K562 (cell line): ENCODE results near the gene SIRT7. TPM values are rescaled to one million over a fixed set of nuclear protein-coding genes. Genes with fewer than 3 reads are reported as not detected.

Experiments
- FOSL1 ChIP-seq: fragments of 200-800 bp; sonication (Bioruptor generic); conservative IDR thresholded peaks from 2 replicates; pipeline ENCODE4 v1.6.1; 2016; ENCODE audit warnings: missing genetic modification characterization, missing compliant biosample characterization
- FOXP1 ChIP-seq: sonication (generic); formaldehyde crosslinking; IDR thresholded peaks from 2 replicates; pipeline ENCODE4 v1.8.0; 2022; ENCODE audit warnings: mild to moderate bottlenecking, missing genetic modification reagents
- GTF2F1 ChIP-seq: IDR thresholded peaks from 2 replicates; pipeline ENCODE4 v1.6.1; 2011; ENCODE audit warnings: low read depth, low read length, improper control_type of control experiment
- HDAC3 ChIP-seq: fragments of 450-650 bp; IDR thresholded peaks from 2 replicates; pipeline ENCODE4 v1.6.1; 2018; ENCODE audit warnings: borderline replicate concordance, mild to moderate bottlenecking, moderate library complexity; ENCODE audit not compliant: partially characterized antibody
- HMGXB4 ChIP-seq: sonication (generic); formaldehyde crosslinking; IDR thresholded peaks from 2 replicates; pipeline ENCODE4 v1.8.1; 2023; ENCODE audit warnings: mild to moderate bottlenecking, missing genetic modification reagents
- HOMEZ ChIP-seq: fragments of 250-450 bp; sonication (Bioruptor Pico); IDR thresholded peaks from 2 replicates; pipeline ENCODE4 v1.4.0; 2020; ENCODE audit warnings: mild to moderate bottlenecking, moderate library complexity
- IFI16 ChIP-seq: fragments of 250-450 bp; sonication (Bioruptor Pico); IDR thresholded peaks from 2 replicates; pipeline ENCODE4 v2.1.2; 2022; ENCODE audit warnings: mild to moderate bottlenecking, inconsistent platforms
- KAT7 ChIP-seq: sonication (generic); formaldehyde crosslinking; IDR thresholded peaks from 2 replicates; pipeline ENCODE4 v1.8.0; 2022; ENCODE audit warnings: missing genetic modification reagents, mild to moderate bottlenecking, borderline replicate concordance
- MCM7 ChIP-seq, 2 experiments: fragments of 450-650 bp; IDR thresholded peaks; 2 replicates each; pipeline ENCODE4 v1.6.1; 2016 to 2018
- MECOM ChIP-seq: fragments of 250-450 bp; sonication (Bioruptor Pico); IDR thresholded peaks from 2 replicates; pipeline ENCODE4 v1.8.0; 2022; ENCODE audit warnings: inconsistent platforms
- NKRF ChIP-seq: fragments of 450-650 bp; IDR thresholded peaks from 2 replicates; pipeline ENCODE4 v1.6.1; 2016; ENCODE audit warnings: borderline replicate concordance
- PHTF2 ChIP-seq: fragments of 250-450 bp; sonication (Bioruptor Pico); IDR thresholded peaks from 2 replicates; pipeline ENCODE4 v1.5.0; 2021; ENCODE audit warnings: mild to moderate bottlenecking
- RAD21 ChIP-seq, 2 experiments: fragments of 250-450 bp in 1 of 2; fragments of 450-650 bp in 1 of 2; sonication (Bioruptor Pico) in 1 of 2; formaldehyde crosslinking in 1 of 2; IDR thresholded peaks in 1 of 2; conservative IDR thresholded peaks in 1 of 2; 2 replicates each; pipeline versions ENCODE4 v1.4.0 to v1.8.0; 2020 to 2022; ENCODE audit warnings: mild to moderate bottlenecking in 2 of 2, moderate library complexity in 1 of 2
- SNRNP70 ChIP-seq: fragments of 200-400 bp; formaldehyde crosslinking; optimal IDR thresholded peaks from 2 replicates; pipeline ENCODE3; 2017; ENCODE audit warnings: low read depth, low read length
- UBTF ChIP-seq, 2 experiments: IDR thresholded peaks; 2 replicates each; pipeline ENCODE4 v1.6.1; 2012; ENCODE audit warnings: improper control_type of control experiment in 2 of 2, low read depth in 2 of 2, low read length in 2 of 2, borderline replicate concordance in 1 of 2
- VEZF1 ChIP-seq: fragments of 200-800 bp; sonication (Bioruptor generic); IDR thresholded peaks from 2 replicates; pipeline ENCODE4 v1.6.1; 2017; ENCODE audit warnings: missing genetic modification characterization, missing compliant biosample characterization
- ZNF551 ChIP-seq: fragments of 250-450 bp; sonication (Bioruptor Pico); IDR thresholded peaks from 2 replicates; pipeline ENCODE4 v1.5.0; 2021; ENCODE audit warnings: mild to moderate bottlenecking, moderate library complexity
- polyA plus RNA-seq, 8 experiments: library from polyadenylated mRNA; depleted of rRNA in 4 of 8; stranded (reverse) in 5 of 8; unstranded in 3 of 8; fragments of >200 nt; fragmentation: Nextera tagmentation in 2 of 8; fragmentation: Illumina TruSeq in 1 of 8; extraction: Ambion mirVana in 2 of 8; extraction: Trizol in 1 of 8; gene quantifications; 2 replicates each; pipeline versions ENCODE4 v1.2.1 to v1.2.3, GENCODE V29; 2011 to 2014; ENCODE audit warnings: inconsistent platforms in 1 of 8, missing spikeins in 1 of 8
- total RNA-seq, 7 experiments: library from RNA; depleted of rRNA in 6 of 7; stranded (reverse); fragments of >200 nt in 6 of 7; fragmentation: Illumina TruSeq in 2 of 7; extraction: Trizol in 2 of 7; gene quantifications; 2 replicates each; pipeline versions ENCODE4 v1.2.1 to v1.2.3, GENCODE V29; 2011 to 2021; ENCODE audit warnings: low replicate concordance in 1 of 7

SIRT7 gene
- total and polyA plus RNA-seq, 9 of the 15 experiments (the other 6 are each of a cell fraction or from before 2014, with no cell fraction given) = 1.6 to 54.8 (median 20.3) TPM

- 0 out of 4 replicates have a peak, but pooled peaks of 1 of the 2 experiments have one; percentile 37 for TF ChIP-seq UBTF (IDR thresholded peaks at IDR 0.05; ENCODE audit: borderline replicate concordance in 1 of 2, low read depth in 2 of 2, low read length in 2 of 2)
- TF ChIP-seq KAT7 (CRISPR knock-in tag) = peak; percentile 81
- no peak for TF ChIP-seq IFI16 (CRISPR knock-in tag)
- TF ChIP-seq PHTF2 = no peak
- no peak for TF ChIP-seq GTF2F1
- peak; percentile 32 for TF ChIP-seq VEZF1
- no peak for TF ChIP-seq HMGXB4 (CRISPR knock-in tag)
- no peak for TF ChIP-seq MECOM
- no peak for TF ChIP-seq HOMEZ (CRISPR knock-in tag)
- TF ChIP-seq SNRNP70 = no peak
- peak; percentile 52; the same call in 1 of the 2 replicates for TF ChIP-seq NKRF
- no peak for TF ChIP-seq MCM7 (IDR thresholded peaks at IDR 0.05)
- TF ChIP-seq HDAC3 = no peak
- TF ChIP-seq FOSL1 (tag) = no peak; the same call in 1 of the 2 replicates
- TF ChIP-seq ZNF551 (CRISPR knock-in tag) = no peak
- TF ChIP-seq FOXP1 (CRISPR knock-in tag) = peak; percentile 28; the same call in 1 of the 2 replicates
- peak; percentile 40 to 55 for TF ChIP-seq RAD21 (CRISPR knock-in tag; conservative IDR thresholded peaks at IDR 0.05 in 1 of 2, IDR thresholded peaks at IDR 0.05 in 1 of 2)
Measured at GRCh38 chr17:81927653-81928543, 9.9 kb upstream of the SIRT7 start, which contains the start of gene MAFG (continued).
